ENCODE data around the gene KRTAP9-1.
"Not testable (repeated sequence)": the region's sequence is repeated elsewhere in the genome, so short reads cannot be mapped to it uniquely, and the experiment has no call there.

Gene KRTAP9-1

GRCh38 chr17:41189837-41190318 lies at the start of gene KRTAP9-1:
TSS of gene KRTAP9-1 (plus strand) at chr17:41189887. CDS start at chr17:41189887, 0 bp downstream.
- DNase-seq (ENCODE audit: low spot score), result not testable (repeated sequence)

- peak; percentile 100 for DNase-seq (ENCODE audit: low spot score)
Observed at GRCh38 chr17:41140360-41141131, 49.1 kb upstream of the KRTAP9-1 start, which contains the start of gene KRTAP4-6. TSS of gene KRTAP4-6 (minus strand) at chr17:41140544. CDS start at chr17:41140487, 57 bp downstream.

GRCh38 chr17:41141361-41141760 lies 48.3 kb upstream of the KRTAP9-1 start:
- DNase-seq (ENCODE audit: low spot score), result no peak

- no peak for DNase-seq (ENCODE audit: low spot score)
Observed at GRCh38 chr17:41144846-41145245, 44.8 kb upstream of the KRTAP9-1 start.

- no peak for DNase-seq (ENCODE audit: low spot score)
Observed at GRCh38 chr17:41145261-41145660, 44.4 kb upstream of the KRTAP9-1 start.

GRCh38 chr17:41147531-41148204 lies 42.0 kb upstream of the KRTAP9-1 start:
- DNase-seq (ENCODE audit: low spot score), result no peak

GRCh38 chr17:41148971-41149651 lies 40.6 kb upstream of the KRTAP9-1 start:
- peak; percentile 69 for DNase-seq (ENCODE audit: low spot score)

GRCh38 chr17:41149652-41149985 lies 40.1 kb upstream of the KRTAP9-1 start, which contains the start of gene KRTAP4-5:
TSS of gene KRTAP4-5 (minus strand) at chr17:41149825. CDS start at chr17:41149767, 58 bp downstream.
- no peak for DNase-seq (ENCODE audit: low spot score)

GRCh38 chr17:41150026-41150425 lies 39.7 kb upstream of the KRTAP9-1 start:
- DNase-seq (ENCODE audit: low spot score), result no peak

GRCh38 chr17:41151525-41151924 lies 38.2 kb upstream of the KRTAP9-1 start:
- DNase-seq (ENCODE audit: low spot score), result no peak

- no peak for DNase-seq (ENCODE audit: low spot score)
Observed at GRCh38 chr17:41153856-41154255, 35.8 kb upstream of the KRTAP9-1 start.

- DNase-seq (ENCODE audit: low spot score), result not testable (repeated sequence)
Observed at GRCh38 chr17:41160190-41160589, 29.5 kb upstream of the KRTAP9-1 start.

GRCh38 chr17:41160648-41161047 lies 29.0 kb upstream of the KRTAP9-1 start, which contains the start of gene KRTAP4-4:
TSS of gene KRTAP4-4 (minus strand) at chr17:41160748. CDS start at chr17:41160691, 57 bp downstream.
- no peak for DNase-seq (ENCODE audit: low spot score)

GRCh38 chr17:41163828-41164227 lies 25.9 kb upstream of the KRTAP9-1 start:
- no peak for DNase-seq (ENCODE audit: low spot score)

GRCh38 chr17:41167561-41167960 lies 22.1 kb upstream of the KRTAP9-1 start:
- DNase-seq (ENCODE audit: low spot score), result no peak

- no peak for DNase-seq (ENCODE audit: low spot score)
Observed at GRCh38 chr17:41168121-41168520, 21.6 kb upstream of the KRTAP9-1 start, which contains the start of gene KRTAP4-3. TSS of gene KRTAP4-3 (minus strand) at chr17:41168221. CDS start at chr17:41168172, 49 bp downstream.

GRCh38 chr17:41171886-41172285 lies 17.8 kb upstream of the KRTAP9-1 start:
- DNase-seq (ENCODE audit: low spot score), result no peak

GRCh38 chr17:41176744-41177387 lies 12.8 kb upstream of the KRTAP9-1 start:
- DNase-seq (ENCODE audit: low spot score), result no peak

- DNase-seq (ENCODE audit: low spot score), result no peak
Observed at GRCh38 chr17:41177727-41178271, 11.9 kb upstream of the KRTAP9-1 start, which contains the start of gene KRTAP4-2. TSS of gene KRTAP4-2 (minus strand) at chr17:41178221. CDS start at chr17:41178164, 57 bp downstream.

- peak; percentile 93 for DNase-seq (ENCODE audit: low spot score)
Observed at GRCh38 chr17:41178341-41178740, 11.3 kb upstream of the KRTAP9-1 start.

All from kidney tubule cell (primary cell).